ENCODE measurements around the gene CD99. TPM values are rescaled to one million over a fixed set of nuclear protein-coding genes. Genes with fewer than 3 reads are reported as not detected.
"Not testable (repeated sequence)": the region's sequence is repeated elsewhere in the genome, so short reads cannot be mapped to it uniquely, and the experiment has no call there.

Gene CD99
- total RNA-seq, 3 donors from 2014 or later (not counting 1 experiment from before 2014, with no cell fraction given), result 312 to 340 (median 333) TPM

GRCh38 chrX:2666491-2666890 lies 24.6 kb upstream of the CD99 start:
- H3K4me1 Mint-ChIP-seq, result no peaks in the 10 kb centered on the region
- no peaks in the 10 kb centered on the region for H3K9me3 ChIP-seq (ENCODE audit: control insufficient read depth, insufficient read depth, low read length)
- no peaks in the 10 kb centered on the region for H3K9me3 Mint-ChIP-seq
- 98% methylated on average over 2 of the region's 2 CpGs for WGBS (ENCODE audit: insufficient coverage)
- no peaks in the 10 kb centered on the region for H3K36me3 Mint-ChIP-seq
- no peaks in the 10 kb centered on the region for H3K27me3 Mint-ChIP-seq (ENCODE audit: low read depth in 2 of 2)
- no peak overlapping the region for H3K27ac ChIP-seq (ENCODE audit: low read length)
- no peak overlapping the region for H3K4me3 Mint-ChIP-seq
- DNase-seq (no peak), ATAC-seq (no peak)
- H3K27me3 ChIP-seq (ENCODE audit: control insufficient read depth, insufficient read depth, low read length), result no peaks in the 10 kb centered on the region
- H3K4me1 ChIP-seq (ENCODE audit: control insufficient read depth, insufficient read depth, low read length), result no peaks in the 10 kb centered on the region
- H3K36me3 ChIP-seq (ENCODE audit: control insufficient read depth, insufficient read depth, low read length), result no peaks in the 10 kb centered on the region
- TF ChIP-seq CTCF (IDR thresholded peaks at IDR 0.05), result no peak
- intact Hi-C loops (cut with micrococcal nuclease), result no loop called here
- no peak overlapping the region for H3K4me3 ChIP-seq (ENCODE audit: low read length)
- no peak overlapping the region for H3K27ac Mint-ChIP-seq

GRCh38 chrX:2670978-2671377 lies 20.1 kb upstream of the CD99 start:
- Histone ChIP-seq H3K27ac (ENCODE audit: low read length) (no peak overlapping the region), H3K4me3 (ENCODE audit: low read length) (no peak overlapping the region), H3K4me1 (ENCODE audit: control insufficient read depth, insufficient read depth, low read length) (no peaks in the 10 kb centered on the region), H3K27me3 (ENCODE audit: control insufficient read depth, insufficient read depth, low read length) (no peaks in the 10 kb centered on the region), H3K36me3 (ENCODE audit: control insufficient read depth, insufficient read depth, low read length) (no peaks in the 10 kb centered on the region), H3K9me3 (ENCODE audit: control insufficient read depth, insufficient read depth, low read length) (no peaks in the 10 kb centered on the region)
- Mint-ChIP-seq H3K36me3 (no peaks in the 10 kb centered on the region), H3K4me1 (no peaks in the 10 kb centered on the region), H3K9me3 (no peaks in the 10 kb centered on the region), H3K27ac (no peak overlapping the region), H3K27me3 (ENCODE audit: low read depth in 2 of 2) (no peaks in the 10 kb centered on the region), H3K4me3 (no peak overlapping the region)
- 94% methylated on average over 2 of the region's 4 CpGs for WGBS (ENCODE audit: insufficient coverage)
- intact Hi-C loops (cut with micrococcal nuclease), result no loop called here
- DNase-seq (no peak), ATAC-seq (no peak)
- TF ChIP-seq CTCF (IDR thresholded peaks at IDR 0.05), result no peak

GRCh38 chrX:2672084-2672483 lies 19.0 kb upstream of the CD99 start:
- DNase-seq, result no peak
- ATAC-seq, result no peak
- Mint-ChIP-seq H3K36me3 (no peaks in the 10 kb centered on the region), H3K27me3 (ENCODE audit: low read depth in 2 of 2) (no peaks in the 10 kb centered on the region), H3K27ac (no peak overlapping the region), H3K9me3 (no peaks in the 10 kb centered on the region), H3K4me3 (no peak overlapping the region), H3K4me1 (no peaks in the 10 kb centered on the region)
- no peak overlapping the region for H3K4me3 ChIP-seq (ENCODE audit: low read length)
- no peaks in the 10 kb centered on the region for H3K9me3 ChIP-seq (ENCODE audit: control insufficient read depth, insufficient read depth, low read length)
- intact Hi-C loops (cut with micrococcal nuclease), result no loop called here
- no peak overlapping the region for H3K27ac ChIP-seq (ENCODE audit: low read length)
- no peaks in the 10 kb centered on the region for H3K27me3 ChIP-seq (ENCODE audit: control insufficient read depth, insufficient read depth, low read length)
- 90% methylated on average over 6 of the region's 6 CpGs for WGBS (ENCODE audit: insufficient coverage)
- no peaks in the 10 kb centered on the region for H3K36me3 ChIP-seq (ENCODE audit: control insufficient read depth, insufficient read depth, low read length)
- no peak for TF ChIP-seq CTCF (IDR thresholded peaks at IDR 0.05)
- H3K4me1 ChIP-seq (ENCODE audit: control insufficient read depth, insufficient read depth, low read length), result no peaks in the 10 kb centered on the region

GRCh38 chrX:2673611-2674010 lies 17.5 kb upstream of the CD99 start:
- H3K27me3 ChIP-seq (ENCODE audit: control insufficient read depth, insufficient read depth, low read length), result no peaks in the 10 kb centered on the region
- Mint-ChIP-seq H3K27me3 (ENCODE audit: low read depth in 2 of 2) (peaks cover 4 to 5% of the 10 kb centered on the region in 2 donors), H3K4me3 (no peak overlapping the region), H3K4me1 (no peaks in the 10 kb centered on the region), H3K36me3 (no peaks in the 10 kb centered on the region), H3K9me3 (no peaks in the 10 kb centered on the region), H3K27ac (no peak overlapping the region)
- no peak overlapping the region for H3K27ac ChIP-seq (ENCODE audit: low read length)
- intact Hi-C loops (cut with micrococcal nuclease), result no loop called here
- H3K36me3 ChIP-seq (ENCODE audit: control insufficient read depth, insufficient read depth, low read length), result no peaks in the 10 kb centered on the region
- no peak for TF ChIP-seq CTCF (IDR thresholded peaks at IDR 0.05)
- DNase-seq (no peak), ATAC-seq (no peak)
- H3K9me3 ChIP-seq (ENCODE audit: control insufficient read depth, insufficient read depth, low read length), result no peaks in the 10 kb centered on the region
- H3K4me1 ChIP-seq (ENCODE audit: control insufficient read depth, insufficient read depth, low read length), result no peaks in the 10 kb centered on the region
- WGBS (ENCODE audit: insufficient coverage), result 91% methylated on average over 12 of the region's 12 CpGs
- no peak overlapping the region for H3K4me3 ChIP-seq (ENCODE audit: low read length)

- H3K27me3 Mint-ChIP-seq (ENCODE audit: low read depth in 2 of 2); H3K27ac ChIP-seq (ENCODE audit: low read length); H3K9me3 Mint-ChIP-seq; H3K36me3 ChIP-seq (ENCODE audit: control insufficient read depth, insufficient read depth, low read length); H3K4me1 Mint-ChIP-seq; ATAC-seq; H3K27ac Mint-ChIP-seq; H3K4me3 ChIP-seq (ENCODE audit: low read length); DNase-seq; H3K9me3 ChIP-seq (ENCODE audit: control insufficient read depth, insufficient read depth, low read length); intact Hi-C loops (cut with micrococcal nuclease); H3K27me3 ChIP-seq (ENCODE audit: control insufficient read depth, insufficient read depth, low read length); H3K4me1 ChIP-seq (ENCODE audit: control insufficient read depth, insufficient read depth, low read length); H3K36me3 Mint-ChIP-seq; H3K4me3 Mint-ChIP-seq: not testable (repeated sequence)
- WGBS (ENCODE audit: insufficient coverage), result 96% methylated on average over 5 of the region's 7 CpGs
These were observed 15.4 kb upstream of the CD99 start for GRCh38 chrX:2675657-2676200.

Measured in natural killer cell (primary cell).